BJ (cell line): ENCODE data around the gene CLDN2. TPM values are rescaled to one million over a fixed set of nuclear protein-coding genes. Genes with fewer than 3 reads are reported as not detected.

Source experiments
- CTCF ChIA-PET: fragments of 350-600 bp; formaldehyde crosslinking; extraction: SDS; loops from one replicate; lab custom pipeline; 2021; ENCODE audit warnings: antibody characterized with exemption, inconsistent platforms; lab: Yijun Ruan, JAX
- POLR2A ChIA-PET: fragments of 300-600 bp; sonication (Branson Sonifier 250); formaldehyde crosslinking; extraction: SDS; loops from one replicate; lab custom pipeline; 2021; ENCODE audit warnings: antibody characterized with exemption; lab: Charles Lee
- DNase-seq: peaks from one replicate; pipeline ENCODE4 v3.0.0-alpha.2; 2011; ENCODE audit warnings: low read depth
- H3K27me3 ChIP-seq: 2 replicates; pipeline ENCODE4 v1.6.0; 2011; ENCODE audit warnings: low read length; ENCODE audit not compliant: control insufficient read depth, insufficient read depth
- H3K36me3 ChIP-seq: 2 replicates; pipeline ENCODE4 v1.5.1; 2011; ENCODE audit warnings: low read length; ENCODE audit not compliant: control insufficient read depth, insufficient read depth
- H3K4me3 ChIP-seq: 2 replicates; pipeline ENCODE4 v1.5.1; 2011; ENCODE audit warnings: low read depth, mild to moderate bottlenecking, control low read depth, low read length
- polyA plus RNA-seq: library from polyadenylated mRNA; depleted of rRNA; stranded (reverse); fragments of >200 nt; gene quantifications from 2 replicates; pipeline ENCODE4 v1.2.3, GENCODE V29; 2011
- TF ChIP-seq, protein P1 (sequence below): IDR thresholded peaks from 2 replicates; pipeline ENCODE4 v1.5.1; 2011; ENCODE audit warnings: low read depth, mild to moderate bottlenecking, control low read depth, inconsistent platforms, low read length, moderate library complexity; ENCODE audit not compliant: insufficient read depth

CLDN2 gene
- polyA plus RNA-seq, 1 experiment, result not detected

DNA sequence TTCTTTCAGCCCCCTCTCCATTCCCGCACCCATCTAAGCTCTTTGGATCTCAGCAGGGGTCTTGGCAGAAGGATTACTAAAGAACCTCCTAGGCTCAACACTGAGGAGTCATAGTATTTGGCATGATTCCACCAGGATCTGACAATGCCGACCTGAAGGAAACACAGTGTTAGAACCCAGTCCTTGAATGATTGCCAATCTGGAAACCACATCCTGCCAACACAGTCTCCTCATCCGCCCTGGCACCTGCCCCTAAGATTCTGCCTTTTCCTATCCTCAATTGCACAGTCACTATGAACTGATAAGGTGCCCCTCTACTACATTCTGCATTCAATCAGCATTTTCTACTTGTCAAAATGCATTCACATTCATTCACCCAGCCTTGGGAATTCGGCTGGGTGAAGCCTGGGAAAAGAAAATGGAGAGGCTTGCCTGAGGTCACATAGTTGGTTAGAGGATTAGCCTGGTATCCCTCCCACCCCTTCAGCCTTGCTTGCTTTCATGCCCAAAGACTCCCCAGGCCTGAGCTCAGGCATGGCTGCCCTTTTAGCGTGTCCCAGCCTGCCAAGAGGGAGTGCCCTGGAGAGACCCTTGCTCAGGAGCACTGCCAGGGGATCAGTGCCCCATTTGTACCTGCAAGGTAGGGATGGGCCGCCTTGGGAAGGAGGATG, 2.2 kb upstream of the CLDN2 start:
- ChIA-PET CTCF (interaction anchor here (1.4 to 1.5 kb wide), 2 partner anchors 15 to 25 kb away, joined by 3 to 4 read pairs; no protein-coding TSS in a partner anchor), POLR2A (no interaction called here)
- DNase-seq, result no peak
- Histone ChIP-seq H3K27me3 (no peaks in the 10 kb centered on the region), H3K4me3 (no peak overlapping the region), H3K36me3 (no peaks in the 10 kb centered on the region)
- TF ChIP-seq, protein P1, sequence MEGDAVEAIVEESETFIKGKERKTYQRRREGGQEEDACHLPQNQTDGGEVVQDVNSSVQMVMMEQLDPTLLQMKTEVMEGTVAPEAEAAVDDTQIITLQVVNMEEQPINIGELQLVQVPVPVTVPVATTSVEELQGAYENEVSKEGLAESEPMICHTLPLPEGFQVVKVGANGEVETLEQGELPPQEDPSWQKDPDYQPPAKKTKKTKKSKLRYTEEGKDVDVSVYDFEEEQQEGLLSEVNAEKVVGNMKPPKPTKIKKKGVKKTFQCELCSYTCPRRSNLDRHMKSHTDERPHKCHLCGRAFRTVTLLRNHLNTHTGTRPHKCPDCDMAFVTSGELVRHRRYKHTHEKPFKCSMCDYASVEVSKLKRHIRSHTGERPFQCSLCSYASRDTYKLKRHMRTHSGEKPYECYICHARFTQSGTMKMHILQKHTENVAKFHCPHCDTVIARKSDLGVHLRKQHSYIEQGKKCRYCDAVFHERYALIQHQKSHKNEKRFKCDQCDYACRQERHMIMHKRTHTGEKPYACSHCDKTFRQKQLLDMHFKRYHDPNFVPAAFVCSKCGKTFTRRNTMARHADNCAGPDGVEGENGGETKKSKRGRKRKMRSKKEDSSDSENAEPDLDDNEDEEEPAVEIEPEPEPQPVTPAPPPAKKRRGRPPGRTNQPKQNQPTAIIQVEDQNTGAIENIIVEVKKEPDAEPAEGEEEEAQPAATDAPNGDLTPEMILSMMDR, result no peak

DNA sequence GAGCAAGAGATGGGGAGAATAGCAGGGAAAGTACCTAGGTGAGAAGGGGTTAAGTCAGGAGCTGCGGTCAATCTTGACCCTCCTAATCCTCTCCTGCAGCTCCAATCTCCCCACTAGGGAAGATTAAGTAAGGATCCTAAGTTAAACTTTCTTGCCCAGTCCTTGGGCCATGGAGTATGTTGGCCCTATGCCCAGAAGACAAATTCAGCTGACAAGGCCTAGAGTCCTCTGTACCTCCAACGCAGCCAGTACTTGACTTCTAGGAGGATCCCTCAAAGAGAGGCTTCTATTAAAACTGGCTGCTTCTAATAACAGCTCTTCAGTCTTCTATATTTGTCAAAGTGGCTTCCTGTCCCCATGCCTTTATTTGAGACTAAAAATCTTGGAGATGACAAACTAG, 1.4 kb downstream of the CLDN2 start:
- no peak overlapping the region for H3K4me3 ChIP-seq
- TF ChIP-seq, protein P1, result no peak
- no peak for DNase-seq
- POLR2A ChIA-PET, result no interaction called here
- no peaks in the 10 kb centered on the region for H3K36me3 ChIP-seq
- H3K27me3 ChIP-seq, result no peaks in the 10 kb centered on the region
- CTCF ChIA-PET, result interaction anchor here (0.8 to 1.5 kb wide), 2 partner anchors 27 to 46 kb away, joined by 3 read pairs; no protein-coding TSS in a partner anchor

DNA sequence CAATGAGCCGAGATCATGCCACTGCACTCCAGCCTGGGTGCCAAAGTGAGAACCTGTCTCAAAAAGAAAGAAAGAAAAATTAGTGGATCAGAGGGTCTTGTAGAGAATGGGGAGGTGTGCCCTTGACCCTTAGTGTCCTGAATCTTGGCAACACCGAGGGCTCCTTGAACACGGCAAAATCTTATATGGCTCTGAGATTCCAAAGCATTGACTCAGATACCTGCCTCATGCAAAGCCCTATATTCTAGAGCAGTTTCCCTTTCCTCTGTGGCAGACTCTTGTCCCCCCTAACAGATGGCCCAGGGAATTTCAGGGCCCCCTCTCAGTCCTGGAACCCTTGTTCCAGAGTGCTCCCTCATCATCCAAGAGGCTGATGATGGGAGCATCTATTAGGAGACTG, 6.8 kb downstream of the CLDN2 start:
- POLR2A ChIA-PET, result no interaction called here
- no peak for DNase-seq
- Histone ChIP-seq H3K36me3 (no peaks in the 10 kb centered on the region), H3K4me3 (no peak overlapping the region), H3K27me3 (no peaks in the 10 kb centered on the region)
- CTCF ChIA-PET, result no interaction called here
- TF ChIP-seq, protein P1, result no peak

DNA sequence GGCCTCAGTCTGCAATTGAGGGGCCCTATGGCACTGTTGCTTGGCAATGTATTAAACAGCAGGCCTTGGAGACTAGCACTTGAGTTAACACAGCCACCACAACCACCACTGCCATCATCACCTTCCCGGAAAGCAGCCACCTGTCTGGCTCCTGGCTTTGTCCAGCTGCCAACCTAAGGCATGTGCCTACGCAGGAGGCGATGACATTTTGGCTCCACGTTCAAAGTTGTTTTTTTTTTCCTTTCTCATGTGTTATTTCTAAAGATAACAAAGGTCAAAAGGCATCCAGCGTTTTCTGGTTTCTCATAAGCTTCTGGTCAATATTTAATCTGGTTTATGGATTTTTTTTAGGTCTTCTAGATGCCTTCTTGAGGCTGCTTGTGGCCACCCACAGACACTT, 7.5 kb downstream of the CLDN2 start:
- no peaks in the 10 kb centered on the region for H3K27me3 ChIP-seq
- ChIA-PET CTCF (no interaction called here), POLR2A (no interaction called here)
- no peak for DNase-seq
- H3K4me3 ChIP-seq, result no peak overlapping the region
- TF ChIP-seq, protein P1, result no peak
- no peaks in the 10 kb centered on the region for H3K36me3 ChIP-seq

DNA sequence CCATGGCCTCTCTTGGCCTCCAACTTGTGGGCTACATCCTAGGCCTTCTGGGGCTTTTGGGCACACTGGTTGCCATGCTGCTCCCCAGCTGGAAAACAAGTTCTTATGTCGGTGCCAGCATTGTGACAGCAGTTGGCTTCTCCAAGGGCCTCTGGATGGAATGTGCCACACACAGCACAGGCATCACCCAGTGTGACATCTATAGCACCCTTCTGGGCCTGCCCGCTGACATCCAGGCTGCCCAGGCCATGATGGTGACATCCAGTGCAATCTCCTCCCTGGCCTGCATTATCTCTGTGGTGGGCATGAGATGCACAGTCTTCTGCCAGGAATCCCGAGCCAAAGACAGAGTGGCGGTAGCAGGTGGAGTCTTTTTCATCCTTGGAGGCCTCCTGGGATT, 8.0 kb downstream of the CLDN2 start:
- POLR2A ChIA-PET, result no interaction called here
- TF ChIP-seq, protein P1, result no peak

More for the DNA sequence above, 8.0 kb downstream of the CLDN2 start:
- DNase-seq, result no peak
- H3K36me3 ChIP-seq, result no peaks in the 10 kb centered on the region
- no peaks in the 10 kb centered on the region for H3K27me3 ChIP-seq
- H3K4me3 ChIP-seq, result no peak overlapping the region
- CTCF ChIA-PET, result no interaction called here
